ENCODE measurements around the gene BHMT. TPM values are rescaled to one million over a fixed set of nuclear protein-coding genes. Genes with fewer than 3 reads are reported as not detected.

The BHMT gene
- total RNA-seq, 1 experiment from 2014 or later: not detected

DNA sequence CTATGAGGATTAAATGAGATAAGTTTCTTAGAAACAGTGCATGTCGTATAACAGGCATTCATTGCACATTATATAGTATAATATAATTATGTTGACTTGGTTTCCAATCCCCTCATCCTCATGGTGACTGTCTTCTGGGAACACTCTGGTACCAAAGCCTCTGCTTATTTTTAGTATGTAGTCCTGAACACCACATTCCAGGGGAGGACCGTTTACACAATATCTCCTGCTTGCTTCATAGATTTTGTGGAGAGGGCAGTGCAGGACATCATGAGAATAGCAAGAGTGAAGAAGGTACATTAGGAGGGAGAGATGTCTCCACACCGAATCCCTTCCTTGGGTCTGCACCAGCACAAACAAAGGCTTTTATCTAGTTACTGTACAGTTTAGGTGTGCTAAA lies 20.5 kb upstream of the BHMT start:
- DNase-seq: no peak
- intact Hi-C loops (cut with micrococcal nuclease; ENCODE audit: unreplicated experiment): no loop called here
- Histone ChIP-seq H3K9me3 (ENCODE audit: insufficient read depth, low read depth) (no peaks in the 10 kb centered on the region), H3K4me3 (no peak overlapping the region), H2AFZ (no peak overlapping the region), H3K9me2 (ENCODE audit: insufficient read depth) (no peaks in the 10 kb centered on the region), H3K4me1 (replicated peaks; ENCODE audit: insufficient read depth) (no peaks in the 10 kb centered on the region), H3K27ac (no peak overlapping the region), H3K27me3 (ENCODE audit: insufficient read depth, low read depth) (no peaks in the 10 kb centered on the region), H3K4me2 (no peak overlapping the region), H3F3A (ENCODE audit: insufficient read depth, low read depth) (no peaks in the 10 kb centered on the region), H4K20me1 (ENCODE audit: insufficient read depth) (no peaks in the 10 kb centered on the region), H3K79me2 (ENCODE audit: low read depth) (no peaks in the 10 kb centered on the region), H3K36me3 (ENCODE audit: low read depth) (no peaks in the 10 kb centered on the region)
- POLR2A ChIA-PET (ENCODE audit: unreplicated experiment): no interaction called here
- TF ChIP-seq, protein P1, sequence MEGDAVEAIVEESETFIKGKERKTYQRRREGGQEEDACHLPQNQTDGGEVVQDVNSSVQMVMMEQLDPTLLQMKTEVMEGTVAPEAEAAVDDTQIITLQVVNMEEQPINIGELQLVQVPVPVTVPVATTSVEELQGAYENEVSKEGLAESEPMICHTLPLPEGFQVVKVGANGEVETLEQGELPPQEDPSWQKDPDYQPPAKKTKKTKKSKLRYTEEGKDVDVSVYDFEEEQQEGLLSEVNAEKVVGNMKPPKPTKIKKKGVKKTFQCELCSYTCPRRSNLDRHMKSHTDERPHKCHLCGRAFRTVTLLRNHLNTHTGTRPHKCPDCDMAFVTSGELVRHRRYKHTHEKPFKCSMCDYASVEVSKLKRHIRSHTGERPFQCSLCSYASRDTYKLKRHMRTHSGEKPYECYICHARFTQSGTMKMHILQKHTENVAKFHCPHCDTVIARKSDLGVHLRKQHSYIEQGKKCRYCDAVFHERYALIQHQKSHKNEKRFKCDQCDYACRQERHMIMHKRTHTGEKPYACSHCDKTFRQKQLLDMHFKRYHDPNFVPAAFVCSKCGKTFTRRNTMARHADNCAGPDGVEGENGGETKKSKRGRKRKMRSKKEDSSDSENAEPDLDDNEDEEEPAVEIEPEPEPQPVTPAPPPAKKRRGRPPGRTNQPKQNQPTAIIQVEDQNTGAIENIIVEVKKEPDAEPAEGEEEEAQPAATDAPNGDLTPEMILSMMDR (conservative IDR thresholded peaks at IDR 0.05): no peak
- no peak for TF ChIP-seq EZH2 (IDR thresholded peaks at IDR 0.05; ENCODE audit: low read depth)
- no TSS peak for BruUV-seq (replicated peaks)
- CTCF ChIA-PET: no interaction called here

DNA sequence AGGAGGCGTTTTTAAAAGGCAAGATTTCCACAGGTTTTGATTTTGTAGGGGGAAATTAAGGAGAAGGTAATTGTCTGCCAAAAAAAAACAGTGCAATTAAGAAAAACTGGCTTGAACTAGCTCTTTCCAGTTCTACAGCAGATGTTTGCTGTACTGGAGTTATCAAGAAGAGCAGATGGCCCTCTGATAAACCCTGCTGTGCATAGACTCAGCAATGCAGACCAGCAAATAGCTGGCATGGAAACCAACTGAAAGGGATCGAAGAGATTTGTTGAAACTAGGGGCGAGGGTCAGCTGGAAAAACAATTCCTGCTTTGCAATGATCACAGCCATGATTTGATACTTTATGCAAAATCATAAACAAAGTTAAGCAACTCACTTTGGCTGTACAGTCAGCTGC lies 17.8 kb upstream of the BHMT start:
- DNase-seq: no peak
- Histone ChIP-seq H3K27ac (no peak overlapping the region), H3F3A (ENCODE audit: insufficient read depth, low read depth) (no peaks in the 10 kb centered on the region), H3K27me3 (ENCODE audit: insufficient read depth, low read depth) (no peaks in the 10 kb centered on the region), H2AFZ (no peak overlapping the region), H3K79me2 (ENCODE audit: low read depth) (no peaks in the 10 kb centered on the region), H3K4me3 (no peak overlapping the region), H3K9me2 (ENCODE audit: insufficient read depth) (no peaks in the 10 kb centered on the region), H3K4me1 (replicated peaks; ENCODE audit: insufficient read depth) (no peaks in the 10 kb centered on the region), H3K4me2 (no peak overlapping the region), H3K36me3 (ENCODE audit: low read depth) (no peaks in the 10 kb centered on the region), H3K9me3 (ENCODE audit: insufficient read depth, low read depth) (no peaks in the 10 kb centered on the region), H4K20me1 (ENCODE audit: insufficient read depth) (no peaks in the 10 kb centered on the region)
- ChIA-PET CTCF (interaction anchor here (0.6 kb wide), 1 partner anchor 15 kb away, joined by 3 read pairs; no protein-coding TSS in a partner anchor), POLR2A (ENCODE audit: unreplicated experiment) (no interaction called here)
- intact Hi-C loops (cut with micrococcal nuclease; ENCODE audit: unreplicated experiment): no loop called here
- BruUV-seq (replicated peaks): no TSS peak
- TF ChIP-seq, protein P1 (conservative IDR thresholded peaks at IDR 0.05): no peak

DNA sequence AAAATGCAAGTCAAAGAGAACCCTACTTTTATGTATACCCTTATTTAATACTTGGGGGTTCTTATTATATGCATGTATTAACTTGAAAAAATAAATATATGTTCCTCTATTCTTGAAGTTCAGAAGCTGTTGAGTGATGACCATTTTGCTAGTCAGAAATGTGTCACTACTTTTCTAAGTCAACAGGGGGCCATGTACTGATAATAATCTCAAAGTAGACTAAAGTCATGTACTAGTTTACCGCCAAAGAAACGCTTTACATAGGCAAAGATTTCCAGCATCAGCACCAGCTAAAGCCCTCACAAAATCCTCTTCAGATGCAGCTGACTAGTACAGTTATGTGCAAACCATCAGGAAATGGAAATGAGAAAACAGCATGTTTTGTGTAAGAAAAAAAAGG lies 5.7 kb upstream of the BHMT start:
- Histone ChIP-seq H3K36me3 (ENCODE audit: low read depth) (no peaks in the 10 kb centered on the region), H4K20me1 (ENCODE audit: insufficient read depth) (no peaks in the 10 kb centered on the region), H3K9me2 (ENCODE audit: insufficient read depth) (no peaks in the 10 kb centered on the region), H3K4me2 (no peak overlapping the region), H3F3A (ENCODE audit: insufficient read depth, low read depth) (no peaks in the 10 kb centered on the region), H3K4me3 (no peak overlapping the region), H2AFZ (no peak overlapping the region), H3K4me1 (replicated peaks; ENCODE audit: insufficient read depth) (no peaks in the 10 kb centered on the region), H3K9me3 (ENCODE audit: insufficient read depth, low read depth) (no peaks in the 10 kb centered on the region), H3K27me3 (ENCODE audit: insufficient read depth, low read depth) (no peaks in the 10 kb centered on the region), H3K79me2 (ENCODE audit: low read depth) (no peaks in the 10 kb centered on the region), H3K27ac (no peak overlapping the region)
- intact Hi-C loops (cut with micrococcal nuclease; ENCODE audit: unreplicated experiment): no loop called here
- no TSS peak for BruUV-seq (replicated peaks)
- no peak for TF ChIP-seq EZH2 (IDR thresholded peaks at IDR 0.05; ENCODE audit: low read depth)
- TF ChIP-seq, protein P1 (conservative IDR thresholded peaks at IDR 0.05): no peak
- DNase-seq: no peak
- CTCF ChIA-PET: interaction anchor here (1.2 kb wide), 1 partner anchor 27 kb away, joined by 3 read pairs; no protein-coding TSS in a partner anchor
- POLR2A ChIA-PET (ENCODE audit: unreplicated experiment): no interaction called here
